Measurements from ENCODE around the gene PLCD3.

The PLCD3 gene

GRCh38 chr17:45145035-45145389 is 12.7 kb upstream of the PLCD3 start:
- intact Hi-C loops (cut with DNase I; ENCODE audit: low total_unique reads) = no loop called here
- TF ChIP-seq, protein P1, sequence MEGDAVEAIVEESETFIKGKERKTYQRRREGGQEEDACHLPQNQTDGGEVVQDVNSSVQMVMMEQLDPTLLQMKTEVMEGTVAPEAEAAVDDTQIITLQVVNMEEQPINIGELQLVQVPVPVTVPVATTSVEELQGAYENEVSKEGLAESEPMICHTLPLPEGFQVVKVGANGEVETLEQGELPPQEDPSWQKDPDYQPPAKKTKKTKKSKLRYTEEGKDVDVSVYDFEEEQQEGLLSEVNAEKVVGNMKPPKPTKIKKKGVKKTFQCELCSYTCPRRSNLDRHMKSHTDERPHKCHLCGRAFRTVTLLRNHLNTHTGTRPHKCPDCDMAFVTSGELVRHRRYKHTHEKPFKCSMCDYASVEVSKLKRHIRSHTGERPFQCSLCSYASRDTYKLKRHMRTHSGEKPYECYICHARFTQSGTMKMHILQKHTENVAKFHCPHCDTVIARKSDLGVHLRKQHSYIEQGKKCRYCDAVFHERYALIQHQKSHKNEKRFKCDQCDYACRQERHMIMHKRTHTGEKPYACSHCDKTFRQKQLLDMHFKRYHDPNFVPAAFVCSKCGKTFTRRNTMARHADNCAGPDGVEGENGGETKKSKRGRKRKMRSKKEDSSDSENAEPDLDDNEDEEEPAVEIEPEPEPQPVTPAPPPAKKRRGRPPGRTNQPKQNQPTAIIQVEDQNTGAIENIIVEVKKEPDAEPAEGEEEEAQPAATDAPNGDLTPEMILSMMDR (IDR thresholded peaks at IDR 0.05) = no peak
- Histone ChIP-seq H3K4me1 (peaks cover 0 to 41% (median 33%) of the 10 kb centered on the region in 4 donors), H3K27me3 (no peaks in the 10 kb centered on the region), H3K36me3 (peaks cover 0 to 3% (median 0%) of the 10 kb centered on the region in 3 donors), H3K4me3 (peak overlapping the region; percentile 53 to 57), H3K9me3 (no peaks in the 10 kb centered on the region), H3K27ac (peak overlapping the region; percentile 95 to 99)
- DNase-seq = no peak

DNA sequence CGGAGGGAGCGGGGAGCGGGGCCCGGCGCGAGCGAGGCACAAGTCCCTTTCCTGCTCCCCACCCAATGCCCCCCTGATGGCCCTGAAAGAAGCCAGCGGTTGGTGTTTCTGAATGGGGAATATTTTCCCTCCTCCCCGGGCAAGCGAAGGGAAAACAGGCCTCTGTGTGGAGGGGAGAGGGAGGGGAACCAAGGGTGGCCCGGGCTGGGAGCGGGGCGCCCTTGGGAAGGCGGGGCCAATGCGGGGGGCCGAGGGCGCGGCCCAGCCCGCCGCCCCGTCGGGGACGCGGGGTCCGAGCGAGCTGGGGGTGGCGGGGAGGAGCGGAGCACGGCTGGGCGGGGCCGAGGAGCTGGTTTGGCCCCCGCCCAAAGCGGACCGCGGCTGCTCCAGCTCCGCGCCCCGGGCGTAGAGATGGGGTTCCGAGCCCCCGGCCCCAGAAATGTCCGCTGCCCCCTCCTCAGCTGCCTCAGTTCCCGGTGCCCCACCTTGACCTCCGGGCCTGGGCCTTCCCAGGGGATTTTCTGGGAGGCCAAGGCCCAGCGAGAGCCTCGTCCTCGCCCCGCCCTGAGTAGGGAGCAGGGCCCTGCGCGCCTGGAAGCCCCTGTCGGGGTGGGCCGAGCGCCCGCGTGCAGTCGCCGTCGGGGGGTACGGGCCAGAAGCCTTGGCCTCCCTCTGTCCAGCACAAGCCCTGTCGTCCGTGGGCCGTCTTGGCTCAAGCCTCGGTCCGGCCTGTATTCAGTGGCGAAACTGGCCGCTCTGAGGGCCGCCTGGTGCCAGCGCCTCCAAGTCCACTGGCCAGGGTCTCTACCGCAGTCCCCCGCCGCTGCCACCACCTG is 12.1 kb upstream of the PLCD3 start:
- H3K9me3 ChIP-seq = no peaks in the 10 kb centered on the region
- TF ChIP-seq, protein P1 (IDR thresholded peaks at IDR 0.05) = no peak
- peaks cover 0 to 41% (median 33%) of the 10 kb centered on the region in 4 donors for H3K4me1 ChIP-seq
- peak overlapping the region; percentile 95 to 99 for H3K27ac ChIP-seq
- H3K27me3 ChIP-seq = no peaks in the 10 kb centered on the region
- H3K36me3 ChIP-seq = peaks cover 0 to 9% (median 0%) of the 10 kb centered on the region in 3 donors
- peak; percentile 39 to 80 for DNase-seq
- peak overlapping the region; percentile 53 to 57 for H3K4me3 ChIP-seq
- intact Hi-C loops (cut with DNase I; ENCODE audit: low total_unique reads) = no loop called here

GRCh38 chr17:45143767-45144198 is 11.5 kb upstream of the PLCD3 start:
- Histone ChIP-seq H3K4me1 (peaks cover 0 to 41% (median 33%) of the 10 kb centered on the region in 4 donors), H3K9me3 (no peaks in the 10 kb centered on the region), H3K4me3 (peak overlapping the region; percentile 53 to 57), H3K27me3 (no peaks in the 10 kb centered on the region), H3K36me3 (peaks cover 0 to 15% (median 0%) of the 10 kb centered on the region in 3 donors), H3K27ac (peak overlapping the region; percentile 95 to 99)
- TF ChIP-seq, protein P1 (IDR thresholded peaks at IDR 0.05) = no peak
- intact Hi-C loops (cut with DNase I; ENCODE audit: low total_unique reads) = no loop called here
- peak; percentile 95 to 98 for DNase-seq

- no peak for DNase-seq
- H3K27me3 ChIP-seq = no peaks in the 10 kb centered on the region
- TF ChIP-seq, protein P1 (IDR thresholded peaks at IDR 0.05) = no peak
- no peaks in the 10 kb centered on the region for H3K9me3 ChIP-seq
- intact Hi-C loops (cut with DNase I; ENCODE audit: low total_unique reads) = no loop called here
- H3K4me3 ChIP-seq = peak overlapping the region; percentile 53 to 57
- H3K4me1 ChIP-seq = peaks cover 0 to 41% (median 33%) of the 10 kb centered on the region in 4 donors
- H3K27ac ChIP-seq = peak overlapping the region; percentile 95 to 99
- H3K36me3 ChIP-seq = peaks cover 0 to 19% (median 4%) of the 10 kb centered on the region in 3 donors
These were observed 10.9 kb upstream of the PLCD3 start for GRCh38 chr17:45143094-45143670.

GRCh38 chr17:45139533-45139920 is 7.2 kb upstream of the PLCD3 start:
- TF ChIP-seq, protein P1 (IDR thresholded peaks at IDR 0.05) = no peak
- Histone ChIP-seq H3K4me1 (peaks cover 6 to 32% (median 23%) of the 10 kb centered on the region in 4 donors), H3K9me3 (no peaks in the 10 kb centered on the region), H3K27me3 (no peaks in the 10 kb centered on the region), H3K27ac (no peak overlapping the region), H3K4me3 (no peak overlapping the region), H3K36me3 (peaks cover 0 to 26% (median 9%) of the 10 kb centered on the region in 3 donors)
- intact Hi-C loops (cut with DNase I; ENCODE audit: low total_unique reads) = no loop called here
- no peak for DNase-seq
